ENCODE results near the gene HDAC9.

HDAC9 gene

GRCh38 chr7:18796216-18796615 is 300.7 kb downstream of the HDAC9 start:
- Histone ChIP-seq H3K4me1 (ENCODE audit: control insufficient read depth, insufficient read depth, low read length) (no peaks in the 10 kb centered on the region), H3K4me3 (ENCODE audit: low read depth, low read length) (no peak overlapping the region), H3K27ac (ENCODE audit: extremely low read depth, low read depth, low read length) (no peak overlapping the region), H3K9me3 (ENCODE audit: control insufficient read depth, insufficient read depth, low read depth, low read length) (no peaks in the 10 kb centered on the region), H3K36me3 (ENCODE audit: control insufficient read depth in 2 of 2, insufficient read depth in 1 of 2, low read length in 2 of 2) (no peaks in the 10 kb centered on the region)
- ChIA-PET POLR2A (no interaction called here), CTCF (interaction anchor here (0.6 to 0.7 kb wide), 2 partner anchors 186 to 763 kb away, joined by 3 read pairs; no protein-coding TSS in a partner anchor)
- TF ChIP-seq ZNF114 (tag by site-specific recombination; IDR thresholded peaks at IDR 0.05): no peak
- TF ChIP-seq ZNF426 (tag by site-specific recombination; IDR thresholded peaks at IDR 0.05): no peak
- TF ChIP-seq SETDB1 (IDR thresholded peaks at IDR 0.05; ENCODE audit: insufficient read length, low read length): no peak
- no peak for TF ChIP-seq SALL2 (tag by site-specific recombination; IDR thresholded peaks at IDR 0.05; ENCODE audit: borderline replicate concordance)
- no peak for TF ChIP-seq MEIS1 (CRISPR knock-in tag; IDR thresholded peaks at IDR 0.05; ENCODE audit: borderline replicate concordance)
- no peak for TF ChIP-seq ZNF48 (tag by site-specific recombination; IDR thresholded peaks at IDR 0.05)
- TF ChIP-seq, protein P1, sequence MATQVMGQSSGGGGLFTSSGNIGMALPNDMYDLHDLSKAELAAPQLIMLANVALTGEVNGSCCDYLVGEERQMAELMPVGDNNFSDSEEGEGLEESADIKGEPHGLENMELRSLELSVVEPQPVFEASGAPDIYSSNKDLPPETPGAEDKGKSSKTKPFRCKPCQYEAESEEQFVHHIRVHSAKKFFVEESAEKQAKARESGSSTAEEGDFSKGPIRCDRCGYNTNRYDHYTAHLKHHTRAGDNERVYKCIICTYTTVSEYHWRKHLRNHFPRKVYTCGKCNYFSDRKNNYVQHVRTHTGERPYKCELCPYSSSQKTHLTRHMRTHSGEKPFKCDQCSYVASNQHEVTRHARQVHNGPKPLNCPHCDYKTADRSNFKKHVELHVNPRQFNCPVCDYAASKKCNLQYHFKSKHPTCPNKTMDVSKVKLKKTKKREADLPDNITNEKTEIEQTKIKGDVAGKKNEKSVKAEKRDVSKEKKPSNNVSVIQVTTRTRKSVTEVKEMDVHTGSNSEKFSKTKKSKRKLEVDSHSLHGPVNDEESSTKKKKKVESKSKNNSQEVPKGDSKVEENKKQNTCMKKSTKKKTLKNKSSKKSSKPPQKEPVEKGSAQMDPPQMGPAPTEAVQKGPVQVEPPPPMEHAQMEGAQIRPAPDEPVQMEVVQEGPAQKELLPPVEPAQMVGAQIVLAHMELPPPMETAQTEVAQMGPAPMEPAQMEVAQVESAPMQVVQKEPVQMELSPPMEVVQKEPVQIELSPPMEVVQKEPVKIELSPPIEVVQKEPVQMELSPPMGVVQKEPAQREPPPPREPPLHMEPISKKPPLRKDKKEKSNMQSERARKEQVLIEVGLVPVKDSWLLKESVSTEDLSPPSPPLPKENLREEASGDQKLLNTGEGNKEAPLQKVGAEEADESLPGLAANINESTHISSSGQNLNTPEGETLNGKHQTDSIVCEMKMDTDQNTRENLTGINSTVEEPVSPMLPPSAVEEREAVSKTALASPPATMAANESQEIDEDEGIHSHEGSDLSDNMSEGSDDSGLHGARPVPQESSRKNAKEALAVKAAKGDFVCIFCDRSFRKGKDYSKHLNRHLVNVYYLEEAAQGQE (tag by site-specific recombination; IDR thresholded peaks at IDR 0.05): no peak
- no peak for TF ChIP-seq ZBTB26 (tag by site-specific recombination; optimal IDR thresholded peaks at IDR 0.05)
- TF ChIP-seq, protein P2, sequence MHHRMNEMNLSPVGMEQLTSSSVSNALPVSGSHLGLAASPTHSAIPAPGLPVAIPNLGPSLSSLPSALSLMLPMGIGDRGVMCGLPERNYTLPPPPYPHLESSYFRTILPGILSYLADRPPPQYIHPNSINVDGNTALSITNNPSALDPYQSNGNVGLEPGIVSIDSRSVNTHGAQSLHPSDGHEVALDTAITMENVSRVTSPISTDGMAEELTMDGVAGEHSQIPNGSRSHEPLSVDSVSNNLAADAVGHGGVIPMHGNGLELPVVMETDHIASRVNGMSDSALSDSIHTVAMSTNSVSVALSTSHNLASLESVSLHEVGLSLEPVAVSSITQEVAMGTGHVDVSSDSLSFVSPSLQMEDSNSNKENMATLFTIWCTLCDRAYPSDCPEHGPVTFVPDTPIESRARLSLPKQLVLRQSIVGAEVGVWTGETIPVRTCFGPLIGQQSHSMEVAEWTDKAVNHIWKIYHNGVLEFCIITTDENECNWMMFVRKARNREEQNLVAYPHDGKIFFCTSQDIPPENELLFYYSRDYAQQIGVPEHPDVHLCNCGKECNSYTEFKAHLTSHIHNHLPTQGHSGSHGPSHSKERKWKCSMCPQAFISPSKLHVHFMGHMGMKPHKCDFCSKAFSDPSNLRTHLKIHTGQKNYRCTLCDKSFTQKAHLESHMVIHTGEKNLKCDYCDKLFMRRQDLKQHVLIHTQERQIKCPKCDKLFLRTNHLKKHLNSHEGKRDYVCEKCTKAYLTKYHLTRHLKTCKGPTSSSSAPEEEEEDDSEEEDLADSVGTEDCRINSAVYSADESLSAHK (tag by site-specific recombination; IDR thresholded peaks at IDR 0.05): no peak
- TF ChIP-seq ZNF266 (tag by site-specific recombination; IDR thresholded peaks at IDR 0.05; ENCODE audit: low read depth): no peak
- TF ChIP-seq ZNF626 (tag by site-specific recombination; IDR thresholded peaks at IDR 0.05): no peak
- TF ChIP-seq YY1 (tag by site-specific recombination; IDR thresholded peaks at IDR 0.05): no peak
- no peak for TF ChIP-seq ZSCAN16 (tag by site-specific recombination; IDR thresholded peaks at IDR 0.05)

DNA sequence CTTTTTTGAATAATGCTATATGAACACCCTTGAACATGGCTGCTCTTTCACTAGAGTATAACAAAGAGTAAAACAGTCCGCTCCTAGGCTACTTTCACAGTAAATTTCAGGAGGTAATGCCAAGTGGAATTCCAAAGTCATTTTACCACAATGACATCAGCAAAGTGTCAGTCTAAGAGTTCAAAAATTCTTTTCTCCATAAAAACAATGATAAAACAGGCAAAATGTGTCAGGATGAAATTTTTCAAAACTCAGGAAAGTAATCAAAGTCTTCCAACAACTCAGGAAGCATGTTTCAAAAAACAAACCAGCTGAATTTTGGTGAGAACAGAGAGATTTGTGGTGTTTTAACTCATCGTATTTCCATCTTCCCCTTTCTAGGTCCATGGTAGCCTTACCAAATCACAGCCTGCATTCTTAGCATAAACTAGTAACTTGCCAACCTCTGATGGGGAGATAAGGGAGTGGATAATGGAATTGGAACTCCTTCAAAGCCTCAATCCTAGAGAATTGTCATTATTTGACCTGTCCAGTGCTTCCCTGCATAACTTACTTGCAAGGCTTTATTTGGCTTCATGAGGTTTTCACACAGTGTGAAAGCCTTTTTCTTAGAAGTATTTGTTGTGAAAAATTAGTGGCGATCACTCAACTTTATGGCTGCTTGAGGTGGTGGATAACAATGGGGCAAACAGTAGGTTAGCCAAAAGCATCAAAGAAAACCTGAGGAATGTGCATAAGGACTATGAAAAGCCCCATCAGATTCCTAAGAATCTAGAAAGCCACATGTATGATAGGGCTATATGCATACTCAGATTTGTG is 302.7 kb downstream of the HDAC9 start:
- ChIA-PET CTCF (no interaction called here), POLR2A (no interaction called here)
- H3K9me3 ChIP-seq (ENCODE audit: control insufficient read depth, insufficient read depth, low read depth, low read length): no peaks in the 10 kb centered on the region

DNA sequence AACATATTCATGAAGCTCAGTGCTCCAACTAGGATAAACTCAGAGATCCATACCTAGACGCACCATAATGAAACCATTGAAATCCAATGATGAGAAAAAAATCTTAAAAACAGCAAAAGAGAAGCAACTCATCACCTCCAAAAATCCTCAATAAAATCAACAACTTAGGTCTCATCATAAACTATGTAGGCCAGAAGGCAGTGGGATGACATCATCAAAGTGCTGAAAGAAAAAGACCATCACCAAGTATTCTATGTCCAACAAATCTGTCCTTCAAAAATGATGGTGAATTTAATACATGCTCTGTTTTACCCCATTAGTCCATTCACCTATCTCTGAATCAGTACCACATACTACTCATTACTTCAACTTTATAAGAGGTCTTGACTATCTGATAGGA is 304.4 kb downstream of the HDAC9 start:
- CTCF ChIA-PET: no interaction called here
- Histone ChIP-seq H3K4me1 (ENCODE audit: control insufficient read depth, insufficient read depth, low read length) (no peaks in the 10 kb centered on the region), H3K9me3 (ENCODE audit: control insufficient read depth, insufficient read depth, low read depth, low read length) (no peaks in the 10 kb centered on the region), H3K27ac (ENCODE audit: extremely low read depth, low read depth, low read length) (no peak overlapping the region), H3K4me3 (ENCODE audit: low read depth, low read length) (no peak overlapping the region), H3K36me3 (ENCODE audit: control insufficient read depth in 2 of 2, insufficient read depth in 1 of 2, low read length in 2 of 2) (no peaks in the 10 kb centered on the region)
- TF ChIP-seq WT1 (tag by site-specific recombination; IDR thresholded peaks at IDR 0.05): no peak
- TF ChIP-seq ZNF585B (tag by site-specific recombination; IDR thresholded peaks at IDR 0.05): no peak
- TF ChIP-seq ZNF132 (tag by site-specific recombination; IDR thresholded peaks at IDR 0.05; ENCODE audit: borderline replicate concordance): no peak
- peak; percentile 48; the same call in 1 of the 2 replicates for TF ChIP-seq ATF2 (tag by site-specific recombination; IDR thresholded peaks at IDR 0.05; ENCODE audit: low read depth)
- TF ChIP-seq ZSCAN30 (tag by site-specific recombination; IDR thresholded peaks at IDR 0.05): no peak
- POLR2A ChIA-PET: no interaction called here

More for the DNA sequence above, 302.7 kb downstream of the HDAC9 start:
- H3K27ac ChIP-seq (ENCODE audit: extremely low read depth, low read depth, low read length): no peak overlapping the region
- H3K36me3 ChIP-seq (ENCODE audit: control insufficient read depth in 2 of 2, insufficient read depth in 1 of 2, low read length in 2 of 2): no peaks in the 10 kb centered on the region
- TF ChIP-seq GLI4 (tag by site-specific recombination; IDR thresholded peaks at IDR 0.05): no peak
- no peaks in the 10 kb centered on the region for H3K4me1 ChIP-seq (ENCODE audit: control insufficient read depth, insufficient read depth, low read length)
- no peak overlapping the region for H3K4me3 ChIP-seq (ENCODE audit: low read depth, low read length)
